ENCODE results near the gene EPSTI1. TPM values are rescaled to one million over a fixed set of nuclear protein-coding genes. Genes with fewer than 3 reads are reported as not detected.

The EPSTI1 gene
- total RNA-seq, 4 donors from 2014 or later = 3.8 to 12.8 (median 6.0) TPM

GRCh38 chr13:43023289-43023963, 31.4 kb upstream of the EPSTI1 start, which contains the start of gene DNAJC15:
Gene DNAJC15 (plus strand): TSS chr13:43023586. CDS start chr13:43023627, 41 bp downstream.
- Histone ChIP-seq H3K27ac (peak within 1 kb of the TSS; percentile 68 to 80 (median 78)), H3K4me1 (peaks cover 13 to 31% of the 10 kb centered on the region in 2 donors), H3K27me3 (no peaks in the 10 kb centered on the region), H3K36me3 (no peaks in the 10 kb centered on the region), H3K9me3 (no peaks in the 10 kb centered on the region), H3K4me3 (replicated peaks in 1 of 3) (peak within 1 kb of the TSS; percentile 46 to 85 (median 61))
- peak; percentile 80 to 85 for DNase-seq
- WGBS, 2 donors = 1 to 9% methylated on average over 10 to 38 of the region's 48 CpGs
- intact Hi-C loops (cut with DNase I) = no loop called here
- TF ChIP-seq POLR2A (IDR thresholded peaks at IDR 0.05) (peak in 1 of 2 donors; percentile 69), CTCF (IDR thresholded peaks at IDR 0.05) (peak in 1 of 6 experiments; percentile 5)

- Histone ChIP-seq H3K9me3 (no peaks in the 10 kb centered on the region), H3K27ac (peak overlapping the region; percentile 68 to 80 (median 78)), H3K36me3 (no peaks in the 10 kb centered on the region), H3K4me1 (peaks cover 9 to 26% of the 10 kb centered on the region in 2 donors), H3K27me3 (no peaks in the 10 kb centered on the region), H3K4me3 (replicated peaks in 1 of 3) (peak overlapping the region; percentile 46 to 85 (median 61))
- intact Hi-C loops (cut with DNase I) = no loop called here
- DNase-seq = no peak
- 65 to 66% methylated on average over 12 of the region's 12 CpGs for WGBS, 2 donors
- TF ChIP-seq CTCF (IDR thresholded peaks at IDR 0.05) (no peak), POLR2A (IDR thresholded peaks at IDR 0.05) (no peak)
Observed at GRCh38 chr13:43022934-43023288, 30.9 kb upstream of the EPSTI1 start.

- DNase-seq = no peak
Observed at GRCh38 chr13:43021926-43022670, 30.1 kb upstream of the EPSTI1 start.

GRCh38 chr13:43020794-43021193, 28.8 kb upstream of the EPSTI1 start:
- intact Hi-C loops (cut with DNase I) = no loop called here
- no peaks in the 10 kb centered on the region for H3K27me3 ChIP-seq
- H3K36me3 ChIP-seq = no peaks in the 10 kb centered on the region
- no peak overlapping the region for H3K4me3 ChIP-seq (replicated peaks in 1 of 3)
- H3K4me1 ChIP-seq = peaks cover 9 to 22% of the 10 kb centered on the region in 2 donors
- no peak for DNase-seq
- TF ChIP-seq CTCF (IDR thresholded peaks at IDR 0.05) (no peak), POLR2A (IDR thresholded peaks at IDR 0.05) (no peak)
- H3K27ac ChIP-seq = no peak overlapping the region
- no peaks in the 10 kb centered on the region for H3K9me3 ChIP-seq
- WGBS, 2 donors = 66 to 85% methylated on average over 1 of the region's 1 CpG

More at GRCh38 chr13:43021926-43022670, 30.1 kb upstream of the EPSTI1 start:
- intact Hi-C loops (cut with DNase I) = no loop called here
- TF ChIP-seq POLR2A (IDR thresholded peaks at IDR 0.05) = no peak
- no peak for TF ChIP-seq CTCF (IDR thresholded peaks at IDR 0.05)
- Histone ChIP-seq H3K4me1 (peaks cover 9 to 22% of the 10 kb centered on the region in 2 donors), H3K27me3 (no peaks in the 10 kb centered on the region), H3K9me3 (no peaks in the 10 kb centered on the region), H3K4me3 (replicated peaks in 1 of 3) (no peak overlapping the region), H3K27ac (no peak overlapping the region), H3K36me3 (no peaks in the 10 kb centered on the region)
- WGBS, 2 donors = 89 to 91% methylated on average over 11 of the region's 11 CpGs

GRCh38 chr13:43019811-43020210, 27.8 kb upstream of the EPSTI1 start:
- TF ChIP-seq POLR2A (IDR thresholded peaks at IDR 0.05) (no peak), CTCF (IDR thresholded peaks at IDR 0.05) (no peak)
- WGBS, 2 donors = 59 to 69% methylated on average over 2 of the region's 2 CpGs
- H3K9me3 ChIP-seq = no peaks in the 10 kb centered on the region

More at GRCh38 chr13:43019811-43020210, 27.8 kb upstream of the EPSTI1 start:
- no peak for DNase-seq
- no peaks in the 10 kb centered on the region for H3K36me3 ChIP-seq
- H3K4me1 ChIP-seq = peaks cover 0 to 12% of the 10 kb centered on the region in 2 donors
- H3K27ac ChIP-seq = no peak overlapping the region
- no peak overlapping the region for H3K4me3 ChIP-seq (replicated peaks in 1 of 3)
- H3K27me3 ChIP-seq = no peaks in the 10 kb centered on the region
- intact Hi-C loops (cut with DNase I) = no loop called here
